ENCODE measurements around the gene SYNDIG1.

- no peak for TF ChIP-seq CTCF (IDR thresholded peaks at IDR 0.05)
- no peak for TF ChIP-seq POLR2A (IDR thresholded peaks at IDR 0.05)
- TF ChIP-seq EP300 (IDR thresholded peaks at IDR 0.05), result no peak
Measured at GRCh38 chr20:24690408-24690807, 221.0 kb downstream of the SYNDIG1 start.

All from tibial nerve (tissue), 4 donors.